ENCODE measurements around the gene CYP2A13.
"Not testable (repeated sequence)": the region's sequence is repeated elsewhere in the genome, so short reads cannot be mapped to it uniquely, and the experiment has no call there.

The CYP2A13 gene, protein sequence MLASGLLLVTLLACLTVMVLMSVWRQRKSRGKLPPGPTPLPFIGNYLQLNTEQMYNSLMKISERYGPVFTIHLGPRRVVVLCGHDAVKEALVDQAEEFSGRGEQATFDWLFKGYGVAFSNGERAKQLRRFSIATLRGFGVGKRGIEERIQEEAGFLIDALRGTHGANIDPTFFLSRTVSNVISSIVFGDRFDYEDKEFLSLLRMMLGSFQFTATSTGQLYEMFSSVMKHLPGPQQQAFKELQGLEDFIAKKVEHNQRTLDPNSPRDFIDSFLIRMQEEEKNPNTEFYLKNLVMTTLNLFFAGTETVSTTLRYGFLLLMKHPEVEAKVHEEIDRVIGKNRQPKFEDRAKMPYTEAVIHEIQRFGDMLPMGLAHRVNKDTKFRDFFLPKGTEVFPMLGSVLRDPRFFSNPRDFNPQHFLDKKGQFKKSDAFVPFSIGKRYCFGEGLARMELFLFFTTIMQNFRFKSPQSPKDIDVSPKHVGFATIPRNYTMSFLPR

DNA sequence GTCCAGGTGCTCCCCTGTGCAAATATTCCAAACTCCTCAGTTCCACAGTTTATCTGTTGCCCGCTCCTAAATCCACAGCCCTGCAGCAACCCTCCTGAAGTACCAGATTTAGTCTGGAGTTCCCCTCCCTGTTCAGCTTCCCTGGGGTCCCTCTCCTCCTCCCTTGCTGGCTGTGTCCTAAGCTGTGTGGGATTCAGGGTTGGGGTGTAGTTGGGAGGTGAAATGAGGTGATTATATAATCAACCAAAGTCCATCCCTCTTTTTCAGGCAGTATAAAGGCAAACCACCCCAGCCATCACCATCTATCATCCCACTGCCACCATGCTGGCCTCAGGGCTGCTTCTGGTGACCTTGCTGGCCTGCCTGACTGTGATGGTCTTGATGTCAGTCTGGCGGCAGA, at the start of gene CYP2A13:
TSS of gene CYP2A13 (plus strand) at position 301 of the 400 bp plus-strand sequence. CDS start at position 322, 21 bp downstream.
- DNase-seq (ENCODE audit: low read depth), result no peak

GRCh38 chr19:41039806-41040205, 48.4 kb upstream of the CYP2A13 start:
- DNase-seq (ENCODE audit: low read depth), result no peak

- DNase-seq (ENCODE audit: low read depth), result not testable (repeated sequence)
Measured at GRCh38 chr19:41045095-41045494, 43.2 kb upstream of the CYP2A13 start.

- no peak for DNase-seq (ENCODE audit: low read depth)
Measured at GRCh38 chr19:41050426-41050825, 37.8 kb upstream of the CYP2A13 start.

- not testable (repeated sequence) for DNase-seq (ENCODE audit: low read depth)
Measured at GRCh38 chr19:41052162-41052561, 36.1 kb upstream of the CYP2A13 start.

GRCh38 chr19:41053331-41053730, 34.9 kb upstream of the CYP2A13 start:
- DNase-seq (ENCODE audit: low read depth), result not testable (repeated sequence)

- DNase-seq (ENCODE audit: low read depth), result no peak
Measured at GRCh38 chr19:41064974-41065569, 23.2 kb upstream of the CYP2A13 start.

- DNase-seq (ENCODE audit: low read depth), result no peak
Measured at GRCh38 chr19:41076286-41076685, 12.0 kb upstream of the CYP2A13 start.

DNA sequence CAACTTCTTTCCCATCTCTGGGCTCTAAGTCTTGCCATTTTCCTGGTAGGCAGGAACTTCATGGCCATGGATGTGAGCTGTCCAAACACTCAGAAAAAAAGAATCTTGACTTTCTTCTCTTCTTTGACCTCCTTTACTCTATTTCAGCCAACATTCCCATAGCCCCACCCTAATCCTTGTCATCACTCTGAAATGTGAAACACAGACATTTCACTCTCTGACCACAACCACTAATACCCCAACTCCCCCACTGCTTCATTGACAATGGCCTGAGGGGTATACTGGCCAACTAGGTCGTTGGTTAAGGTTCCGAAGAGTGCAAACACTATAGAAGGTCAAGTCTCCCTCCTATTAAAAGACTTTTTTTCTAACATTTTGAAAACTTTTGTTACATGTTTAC, 4.7 kb upstream of the CYP2A13 start:
- DNase-seq (ENCODE audit: low read depth), result no peak

GRCh38 chr19:41085748-41086415, 2.4 kb upstream of the CYP2A13 start:
- DNase-seq (ENCODE audit: low read depth), result no peak

GRCh38 chr19:41089959-41090358, 1.7 kb downstream of the CYP2A13 start:
- no peak for DNase-seq (ENCODE audit: low read depth)

GRCh38 chr19:41095703-41096102, 7.5 kb downstream of the CYP2A13 start:
- DNase-seq (ENCODE audit: low read depth), result no peak

- DNase-seq (ENCODE audit: low read depth), result no peak
Measured at GRCh38 chr19:41096353-41096752, 8.1 kb downstream of the CYP2A13 start.

GRCh38 chr19:41097302-41097701, 9.1 kb downstream of the CYP2A13 start:
- DNase-seq (ENCODE audit: low read depth), result no peak

DNA sequence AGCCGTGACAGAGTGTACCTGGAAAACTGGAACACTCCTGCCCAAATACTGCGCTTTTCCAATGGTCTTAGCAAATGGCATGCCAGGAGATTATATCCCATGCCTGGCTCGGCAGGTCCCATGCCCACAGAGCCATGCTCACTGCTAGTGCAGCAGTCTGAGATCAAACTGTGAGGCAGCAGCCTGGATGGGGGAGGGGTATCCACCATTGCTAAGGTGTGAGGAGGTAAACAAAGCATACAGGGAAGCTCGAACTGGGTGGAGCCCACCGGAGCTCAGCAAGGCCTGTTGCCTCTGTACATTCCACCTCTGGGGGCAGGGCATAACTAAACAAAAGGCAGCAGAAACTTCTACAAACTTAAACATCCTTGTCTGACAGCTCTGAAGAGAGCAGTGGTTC, 10.5 kb downstream of the CYP2A13 start:
- no peak for DNase-seq (ENCODE audit: low read depth)

GRCh38 chr19:41102210-41102609, 14.0 kb downstream of the CYP2A13 start:
- DNase-seq (ENCODE audit: low read depth), result not testable (repeated sequence)

DNA sequence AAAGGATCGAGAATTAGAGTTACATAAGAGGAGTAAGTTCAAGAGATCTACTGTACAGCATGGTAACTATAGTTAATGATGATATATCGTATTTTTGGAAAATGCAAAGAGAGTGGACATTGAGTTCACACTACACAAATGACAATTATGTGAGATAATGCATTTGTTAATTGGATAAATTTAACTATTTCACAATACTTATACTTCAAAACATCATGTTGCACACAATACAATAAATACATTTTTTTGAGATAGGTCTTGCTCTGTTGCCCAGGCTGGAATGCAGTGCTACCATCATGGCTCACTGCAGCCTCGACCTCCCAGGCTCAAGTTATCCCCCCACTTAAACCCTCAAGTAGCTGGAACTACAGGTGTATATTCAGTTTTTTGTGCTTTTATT, 17.9 kb downstream of the CYP2A13 start:
- no peak for DNase-seq (ENCODE audit: low read depth)

GRCh38 chr19:41111296-41111695, 23.0 kb downstream of the CYP2A13 start:
- DNase-seq (ENCODE audit: low read depth), result no peak

DNA sequence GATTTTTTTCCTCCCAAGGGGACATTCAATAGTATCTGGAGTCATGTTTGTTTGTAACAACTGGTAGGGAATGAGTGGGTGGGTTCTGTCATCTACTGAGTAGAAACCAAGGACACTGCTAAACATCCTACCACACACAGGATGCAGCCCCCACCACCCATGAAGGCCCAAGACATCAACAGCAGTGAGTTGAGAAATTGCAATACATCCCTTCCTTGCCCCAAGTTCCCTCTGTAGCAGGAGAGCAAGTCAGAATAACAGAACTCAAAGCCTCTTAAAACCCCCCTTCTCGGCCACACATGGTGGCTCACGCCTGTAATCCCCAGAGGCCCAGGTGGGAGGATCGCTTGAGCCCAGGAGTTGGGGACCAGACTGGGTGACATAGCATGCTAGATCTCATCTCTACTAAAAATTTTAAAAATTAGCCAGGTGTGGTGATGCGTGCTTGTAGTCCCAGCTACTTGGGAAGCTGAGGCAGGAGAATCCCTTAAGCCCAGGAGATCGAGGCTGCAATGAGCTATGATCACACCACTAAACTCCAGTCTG, 23.6 kb downstream of the CYP2A13 start:
- no peak for DNase-seq (ENCODE audit: low read depth)

DNA sequence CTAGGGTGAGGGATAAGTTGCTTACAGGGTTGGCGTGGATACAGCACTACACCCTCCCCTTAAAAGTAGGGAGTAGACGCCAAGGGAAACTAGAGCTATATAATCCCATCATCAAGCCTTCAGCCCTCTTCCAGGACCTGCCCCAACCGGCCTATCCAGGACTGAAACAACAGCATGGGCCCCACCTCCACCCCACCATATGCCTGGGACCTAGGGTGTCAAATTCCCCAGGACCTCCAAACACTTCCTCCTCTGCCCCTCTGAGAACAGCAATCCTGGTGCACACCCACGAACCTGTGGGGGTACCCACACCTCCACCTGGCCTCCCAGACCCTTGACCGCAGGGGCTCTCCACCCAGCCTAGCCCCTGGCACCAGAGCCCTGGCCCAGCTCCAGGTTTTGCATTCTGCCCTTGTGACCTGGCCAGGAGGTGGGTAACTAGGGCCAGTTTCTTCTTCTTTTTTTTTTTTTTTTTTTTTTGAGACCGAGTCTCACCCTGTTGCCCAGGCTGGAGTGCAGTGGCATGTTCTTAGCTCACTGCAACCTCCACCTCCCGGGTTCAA, 24.6 kb downstream of the CYP2A13 start:
- DNase-seq (ENCODE audit: low read depth), result no peak

- DNase-seq (ENCODE audit: low read depth), result no peak
Measured at GRCh38 chr19:41114132-41114531, 25.9 kb downstream of the CYP2A13 start, which contains the start of gene CYP2F1. CYP2F1 (plus strand) TSS chr19:41114432; CDS start chr19:41116189, 1,757 bp downstream.

DNA sequence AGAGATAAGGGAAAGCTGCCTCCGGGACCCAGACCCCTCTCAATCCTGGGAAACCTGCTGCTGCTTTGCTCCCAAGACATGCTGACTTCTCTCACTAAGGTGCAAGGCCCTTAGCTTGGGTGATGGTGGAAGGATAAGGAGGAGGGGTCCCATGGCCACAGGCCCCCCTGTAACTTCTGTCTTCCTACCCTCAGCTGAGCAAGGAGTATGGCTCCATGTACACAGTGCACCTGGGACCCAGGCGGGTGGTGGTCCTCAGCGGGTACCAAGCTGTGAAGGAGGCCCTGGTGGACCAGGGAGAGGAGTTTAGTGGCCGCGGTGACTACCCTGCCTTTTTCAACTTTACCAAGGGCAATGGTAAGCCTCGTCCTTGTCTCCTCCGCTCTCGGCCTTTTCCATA, 28.0 kb downstream of the CYP2A13 start:
- DNase-seq (ENCODE audit: low read depth), result no peak

All from stimulated activated CD4-positive, alpha-beta T cell treated with anti-CD3 and anti-CD28 coated beads, Interleukin-2, amount 100 ng/mL, for 4 hours (primary cell).